Measurements from ENCODE around the gene SARDH. TPM values are rescaled to one million over a fixed set of nuclear protein-coding genes. Genes with fewer than 3 reads are reported as not detected.
"Not testable (repeated sequence)": the region's sequence is repeated elsewhere in the genome, so short reads cannot be mapped to it uniquely, and the experiment has no call there.

The SARDH gene
- total and polyA plus RNA-seq, 2 donors (not counting 1 experiment from before 2014, with no cell fraction given): 0.03 to 0.07 TPM

DNA sequence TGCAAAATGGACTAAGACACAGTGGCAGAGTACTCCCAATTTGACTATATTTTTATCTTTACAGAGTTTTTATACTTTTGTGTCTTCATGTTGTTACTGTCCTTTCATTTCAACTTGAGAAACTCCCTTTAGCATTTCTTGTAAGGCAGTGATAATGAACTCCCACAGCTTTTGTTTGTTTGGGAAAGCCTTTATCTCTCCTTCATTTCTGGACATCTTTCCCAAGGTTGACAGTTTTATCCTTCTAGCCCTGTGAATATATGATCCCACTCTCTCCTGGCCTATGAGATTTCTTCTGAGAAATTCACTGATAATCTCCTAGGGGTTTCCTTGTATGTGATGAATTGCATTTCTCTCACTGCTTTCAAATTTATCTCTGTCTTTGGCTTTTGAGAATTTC lies 9.2 kb upstream of the SARDH start:
- ChIA-PET POLR2A (no interaction called here), CTCF (no interaction called here)
- Histone ChIP-seq H3K9me3 (ENCODE audit: control extremely low read depth in 1 of 3, control insufficient read depth in 2 of 3, insufficient read depth in 1 of 3, low read length in 2 of 3) (no peaks in the 10 kb centered on the region), H3K27ac (ENCODE audit: low read length in 2 of 2) (no peak overlapping the region), H3K4me1 (ENCODE audit: control insufficient read depth in 2 of 2, insufficient read depth in 2 of 2, low read length in 2 of 2) (no peaks in the 10 kb centered on the region), H3K27me3 (replicated peaks in 1 of 4; ENCODE audit: control extremely low read depth in 1 of 4, control insufficient read depth in 3 of 4, insufficient read depth in 4 of 4, low read length in 3 of 4) (peaks cover 0 to 15% (median 11%) of the 10 kb centered on the region in 4 experiments), H3K36me3 (replicated peaks in 1 of 2; ENCODE audit: control extremely low read depth in 1 of 2, control insufficient read depth in 1 of 2, extremely low read depth in 1 of 2, insufficient read depth in 2 of 2, low read length in 1 of 2) (no peaks in the 10 kb centered on the region), H3K4me3 (ENCODE audit: control extremely low read depth in 1 of 5, extremely low read depth in 1 of 5, insufficient read depth in 1 of 5, low read depth in 2 of 5, low read length in 4 of 5) (no peak overlapping the region), H4K20me1 (ENCODE audit: control insufficient read depth, insufficient read depth, low read length, poor library complexity, severe bottlenecking) (no peaks in the 10 kb centered on the region), H2AFZ (ENCODE audit: insufficient read depth, low read depth, low read length, poor library complexity, severe bottlenecking) (no peak overlapping the region), H3K9ac (ENCODE audit: low read length) (no peak overlapping the region), H3K79me2 (ENCODE audit: control insufficient read depth, insufficient read depth, low read length) (no peaks in the 10 kb centered on the region), H3K4me2 (replicated peaks; ENCODE audit: low read depth, low read length, poor library complexity, severe bottlenecking) (no peak overlapping the region)
- H3K27me3 Mint-ChIP-seq: peaks cover 55% of the 10 kb centered on the region
- no peak overlapping the region for H3K27ac Mint-ChIP-seq
- DNase-seq: no peak
- intact Hi-C loops (cut with micrococcal nuclease): no loop called here
- no peak for ATAC-seq (ENCODE audit: low read depth)
- no peaks in the 10 kb centered on the region for H3K4me1 Mint-ChIP-seq
- H3K9me3 Mint-ChIP-seq (ENCODE audit: insufficient read depth): peaks cover 3% of the 10 kb centered on the region
- no peak overlapping the region for H3K4me3 Mint-ChIP-seq
- TF ChIP-seq, protein P1, sequence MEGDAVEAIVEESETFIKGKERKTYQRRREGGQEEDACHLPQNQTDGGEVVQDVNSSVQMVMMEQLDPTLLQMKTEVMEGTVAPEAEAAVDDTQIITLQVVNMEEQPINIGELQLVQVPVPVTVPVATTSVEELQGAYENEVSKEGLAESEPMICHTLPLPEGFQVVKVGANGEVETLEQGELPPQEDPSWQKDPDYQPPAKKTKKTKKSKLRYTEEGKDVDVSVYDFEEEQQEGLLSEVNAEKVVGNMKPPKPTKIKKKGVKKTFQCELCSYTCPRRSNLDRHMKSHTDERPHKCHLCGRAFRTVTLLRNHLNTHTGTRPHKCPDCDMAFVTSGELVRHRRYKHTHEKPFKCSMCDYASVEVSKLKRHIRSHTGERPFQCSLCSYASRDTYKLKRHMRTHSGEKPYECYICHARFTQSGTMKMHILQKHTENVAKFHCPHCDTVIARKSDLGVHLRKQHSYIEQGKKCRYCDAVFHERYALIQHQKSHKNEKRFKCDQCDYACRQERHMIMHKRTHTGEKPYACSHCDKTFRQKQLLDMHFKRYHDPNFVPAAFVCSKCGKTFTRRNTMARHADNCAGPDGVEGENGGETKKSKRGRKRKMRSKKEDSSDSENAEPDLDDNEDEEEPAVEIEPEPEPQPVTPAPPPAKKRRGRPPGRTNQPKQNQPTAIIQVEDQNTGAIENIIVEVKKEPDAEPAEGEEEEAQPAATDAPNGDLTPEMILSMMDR (IDR thresholded peaks at IDR 0.05): no peak
- no peak for TF ChIP-seq EZH2 (IDR thresholded peaks at IDR 0.05; ENCODE audit: borderline replicate concordance, insufficient read depth, low read depth, low read length, poor library complexity, severe bottlenecking)

DNA sequence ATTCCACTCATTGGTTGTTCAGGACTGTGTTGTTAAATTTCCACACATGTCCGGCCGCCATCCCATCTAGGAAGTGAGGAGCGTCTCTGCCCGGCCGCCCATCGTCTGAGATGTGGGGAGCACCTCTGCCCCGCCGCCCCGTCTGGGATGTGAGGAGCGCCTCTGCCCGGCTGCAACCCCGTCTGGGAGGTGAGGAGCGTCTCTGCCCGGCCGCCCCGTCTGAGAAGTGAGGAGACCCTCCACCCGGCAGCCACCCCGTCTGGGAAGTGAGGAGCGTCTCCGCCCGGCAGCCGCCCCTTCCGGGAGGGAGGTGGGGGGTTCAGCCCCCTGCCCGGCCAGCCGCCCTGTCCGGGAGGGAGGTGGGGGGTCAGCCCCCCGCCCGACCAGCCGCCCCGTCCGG lies 6.4 kb upstream of the SARDH start:
- H3K4me1 ChIP-seq (ENCODE audit: control insufficient read depth in 2 of 2, insufficient read depth in 2 of 2, low read length in 2 of 2); H3K4me3 ChIP-seq (ENCODE audit: control extremely low read depth in 1 of 5, extremely low read depth in 1 of 5, insufficient read depth in 1 of 5, low read depth in 2 of 5, low read length in 4 of 5); intact Hi-C loops (cut with micrococcal nuclease); H3K4me3 Mint-ChIP-seq; CTCF ChIA-PET; DNase-seq; POLR2A ChIA-PET; H4K20me1 ChIP-seq (ENCODE audit: control insufficient read depth, insufficient read depth, low read length, poor library complexity, severe bottlenecking); H3K4me2 ChIP-seq (replicated peaks; ENCODE audit: low read depth, low read length, poor library complexity, severe bottlenecking); H3K9ac ChIP-seq (ENCODE audit: low read length); H3K79me2 ChIP-seq (ENCODE audit: control insufficient read depth, insufficient read depth, low read length); ATAC-seq (ENCODE audit: low read depth); H3K27ac Mint-ChIP-seq; H2AFZ ChIP-seq (ENCODE audit: insufficient read depth, low read depth, low read length, poor library complexity, severe bottlenecking); H3K4me1 Mint-ChIP-seq; H3K9me3 ChIP-seq (ENCODE audit: control extremely low read depth in 1 of 3, control insufficient read depth in 2 of 3, insufficient read depth in 1 of 3, low read length in 2 of 3); H3K27ac ChIP-seq (ENCODE audit: low read length in 2 of 2); H3K27me3 ChIP-seq (replicated peaks in 1 of 4; ENCODE audit: control extremely low read depth in 1 of 4, control insufficient read depth in 3 of 4, insufficient read depth in 4 of 4, low read length in 3 of 4); H3K36me3 ChIP-seq (replicated peaks in 1 of 2; ENCODE audit: control extremely low read depth in 1 of 2, control insufficient read depth in 1 of 2, extremely low read depth in 1 of 2, insufficient read depth in 2 of 2, low read length in 1 of 2); H3K9me3 Mint-ChIP-seq (ENCODE audit: insufficient read depth): not testable (repeated sequence)
- peaks cover 41% of the 10 kb centered on the region for H3K27me3 Mint-ChIP-seq
- WGBS (ENCODE audit: insufficient coverage): no CpG with 5 or more reads among the region's 31 CpGs
